Measurements from ENCODE around the gene GPR17. TPM values are rescaled to one million over a fixed set of nuclear protein-coding genes. Genes with fewer than 3 reads are reported as not detected.

Gene GPR17, protein sequence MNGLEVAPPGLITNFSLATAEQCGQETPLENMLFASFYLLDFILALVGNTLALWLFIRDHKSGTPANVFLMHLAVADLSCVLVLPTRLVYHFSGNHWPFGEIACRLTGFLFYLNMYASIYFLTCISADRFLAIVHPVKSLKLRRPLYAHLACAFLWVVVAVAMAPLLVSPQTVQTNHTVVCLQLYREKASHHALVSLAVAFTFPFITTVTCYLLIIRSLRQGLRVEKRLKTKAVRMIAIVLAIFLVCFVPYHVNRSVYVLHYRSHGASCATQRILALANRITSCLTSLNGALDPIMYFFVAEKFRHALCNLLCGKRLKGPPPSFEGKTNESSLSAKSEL
- total RNA-seq, result not detected in 2 replicates

GRCh38 chr2:127645395-127646291 lies at the start of gene GPR17:
TSS of gene GPR17 (plus strand) at chr2:127646153. CDS start at chr2:127650736, 4,583 bp downstream.

GRCh38 chr2:127675331-127676261 lies 29.6 kb downstream of the GPR17 start, which contains the start of gene LIMS2:
TSS of gene LIMS2 (minus strand) at chr2:127675530. CDS start at chr2:127675024, 506 bp downstream.

DNA sequence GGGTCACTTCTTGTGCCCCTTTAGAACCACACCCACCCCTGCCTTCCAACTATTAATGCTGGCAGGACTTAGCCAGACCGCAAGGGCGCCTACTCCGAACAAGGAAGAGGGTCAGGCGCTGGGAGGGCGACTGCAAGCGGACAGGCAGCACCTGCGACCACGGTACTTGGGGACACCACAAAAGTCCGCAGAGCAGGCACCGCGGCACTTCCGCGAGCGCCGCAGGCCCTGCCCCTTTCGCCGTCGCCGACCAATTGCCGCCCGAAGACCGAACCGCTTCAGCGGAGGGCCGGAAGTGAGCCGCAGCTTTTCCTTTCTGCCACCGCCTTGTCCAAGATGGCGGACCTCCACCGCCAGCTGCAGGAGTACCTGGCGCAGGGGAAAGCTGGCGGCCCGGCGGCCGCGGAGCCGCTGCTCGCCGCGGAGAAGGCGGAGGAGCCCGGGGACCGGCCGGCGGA lies 55.3 kb downstream of the GPR17 start, which contains the start of gene SFT2D3:
TSS of gene SFT2D3 (plus strand) at position 305 of the 458 bp plus-strand sequence. CDS start at position 337, 32 bp downstream.

Other genes starting within 250 kb of the GPR17 start
- not detected in 2 replicates for gene PROC, start 227.7 kb upstream of the GPR17 start, total RNA-seq
- gene IWS1, start 119.7 kb upstream of the GPR17 start, total RNA-seq, result 25.7 and 30.3 TPM in 2 replicates
- 0.37 TPM in 1 of 2 replicates, not detected in the other for gene MYO7B, start 110.5 kb upstream of the GPR17 start, total RNA-seq
- gene LIMS2, start 29.4 kb downstream of the GPR17 start, total RNA-seq, result 0.37 and 0.78 TPM in 2 replicates
- 3.3 and 4.5 TPM in 2 replicates for gene SFT2D3, start 55.3 kb downstream of the GPR17 start, total RNA-seq
- 23.5 and 35.6 TPM in 2 replicates for gene WDR33, start 165.0 kb downstream of the GPR17 start, total RNA-seq
- 15.1 and 23.9 TPM in 2 replicates for gene POLR2D, start 212.0 kb downstream of the GPR17 start, total RNA-seq
- gene AMMECR1L, start 239.8 kb downstream of the GPR17 start, total RNA-seq, result 12.5 and 16.6 TPM in 2 replicates

Measured in subcutaneous preadipocyte (primary cell).